K562 (cell line): ENCODE data around the gene SFR1. TPM values are rescaled to one million over a fixed set of nuclear protein-coding genes. Genes with fewer than 3 reads are reported as not detected.

Experiments used
- ASH1L ChIP-seq: fragments of 450-650 bp; IDR thresholded peaks from 2 replicates; pipeline ENCODE4 v1.6.1; 2018; ENCODE audit warnings: borderline replicate concordance, mild to moderate bottlenecking, low read depth; ENCODE audit not compliant: partially characterized antibody
- ATF7 ChIP-seq: fragments of 450-650 bp; IDR thresholded peaks from 2 replicates; pipeline ENCODE4 v1.7.1; 2014; ENCODE audit warnings: mild to moderate bottlenecking, moderate library complexity
- BRD4 ChIP-seq: fragments of 200-600 bp; sonication (generic); IDR thresholded peaks from 2 replicates; pipeline ENCODE4 v1.6.1; 2017; ENCODE audit warnings: inconsistent platforms
- FOSL1 ChIP-seq: fragments of 200-800 bp; sonication (Bioruptor generic); conservative IDR thresholded peaks from 2 replicates; pipeline ENCODE4 v1.6.1; 2016; ENCODE audit warnings: missing genetic modification characterization, missing compliant biosample characterization
- MTA3 ChIP-seq: fragments of 450-650 bp; formaldehyde crosslinking; IDR thresholded peaks from 2 replicates; pipeline ENCODE4 v1.6.1; 2017; ENCODE audit warnings: mild to moderate bottlenecking, borderline replicate concordance
- PCBP1 ChIP-seq: fragments of 200-400 bp; formaldehyde crosslinking; IDR thresholded peaks from 2 replicates; pipeline ENCODE4 v1.6.1; 2018; ENCODE audit warnings: mild to moderate bottlenecking, low read depth, low read length; ENCODE audit not compliant: poor library complexity, severe bottlenecking
- PHF8 ChIP-seq: fragments of 200-600 bp; sonication (generic); IDR thresholded peaks from 2 replicates; pipeline ENCODE4 v1.6.1; 2012; ENCODE audit warnings: mixed run types, mild to moderate bottlenecking, inconsistent platforms, low read length, moderate library complexity, borderline replicate concordance
- POLR2B ChIP-seq: fragments of 450-650 bp; IDR thresholded peaks from 2 replicates; pipeline ENCODE4 v1.6.1; 2018; ENCODE audit warnings: low read depth; ENCODE audit not compliant: partially characterized antibody
- SMAD1 ChIP-seq: fragments of 150-350 bp; IDR thresholded peaks from 2 replicates; pipeline ENCODE4 v1.6.1; 2014; ENCODE audit warnings: low read length, low read depth; ENCODE audit not compliant: partially characterized antibody
- SMARCA5 ChIP-seq: fragments of 450-650 bp; IDR thresholded peaks from 2 replicates; pipeline ENCODE4 v1.6.1; 2016
- SMC3 ChIP-seq: conservative IDR thresholded peaks from 2 replicates; pipeline ENCODE4 v1.6.1; 2011; ENCODE audit warnings: low read depth, low read length, improper control_type of control experiment; ENCODE audit not compliant: insufficient read depth
- TAF7 ChIP-seq: fragments of 450-650 bp; IDR thresholded peaks from 2 replicates; pipeline ENCODE4 v1.6.1; 2016; ENCODE audit warnings: missing genetic modification characterization, missing compliant biosample characterization
- TARDBP ChIP-seq: fragments of 450-650 bp; IDR thresholded peaks from 2 replicates; pipeline ENCODE4 v1.6.1; 2016
- TEAD2 ChIP-seq: fragments of 450-650 bp; IDR thresholded peaks from 2 replicates; pipeline ENCODE4 v1.6.1; 2016; ENCODE audit warnings: missing genetic modification characterization, control low read depth, missing compliant biosample characterization
- ZKSCAN8 ChIP-seq: fragments of 200-800 bp; sonication (Bioruptor generic); IDR thresholded peaks from 2 replicates; pipeline ENCODE4 v1.6.1; 2016; ENCODE audit warnings: missing genetic modification characterization, missing compliant biosample characterization
- ZNF184 ChIP-seq: sonication (generic); formaldehyde crosslinking; IDR thresholded peaks from 2 replicates; pipeline ENCODE4 v1.5.0; 2020; ENCODE audit warnings: missing genetic modification reagents
- ZNF668 ChIP-seq: fragments of 250-450 bp; sonication (Bioruptor Pico); IDR thresholded peaks from 2 replicates; pipeline ENCODE4 v1.8.0; 2022; ENCODE audit warnings: mild to moderate bottlenecking, inconsistent platforms
- ZNF830 ChIP-seq: fragments of 250-450 bp; sonication (Bioruptor Pico); IDR thresholded peaks from 2 replicates; pipeline ENCODE4 v1.5.0; 2021; ENCODE audit warnings: mild to moderate bottlenecking
- polyA plus RNA-seq, 8 experiments: library from polyadenylated mRNA; depleted of rRNA in 4 of 8; stranded (reverse) in 5 of 8; unstranded in 3 of 8; fragments of >200 nt; fragmentation: Nextera tagmentation in 2 of 8; fragmentation: Illumina TruSeq in 1 of 8; extraction: Ambion mirVana in 2 of 8; extraction: Trizol in 1 of 8; gene quantifications; 2 replicates each; pipeline versions ENCODE4 v1.2.1 to v1.2.3, GENCODE V29; 2011 to 2014; ENCODE audit warnings: inconsistent platforms in 1 of 8, missing spikeins in 1 of 8
- total RNA-seq, 7 experiments: library from RNA; depleted of rRNA in 6 of 7; stranded (reverse); fragments of >200 nt in 6 of 7; fragmentation: Illumina TruSeq in 2 of 7; extraction: Trizol in 2 of 7; gene quantifications; 2 replicates each; pipeline versions ENCODE4 v1.2.1 to v1.2.3, GENCODE V29; 2011 to 2021; ENCODE audit warnings: low replicate concordance in 1 of 7
- TF ChIP-seq, protein P1 (sequence below): sonication (generic); formaldehyde crosslinking; IDR thresholded peaks from 2 replicates; pipeline ENCODE4 v1.5.0; 2020; ENCODE audit warnings: missing genetic modification reagents
- TF ChIP-seq, protein P2 (sequence below): fragments of 450-650 bp; formaldehyde crosslinking; IDR thresholded peaks from 2 replicates; pipeline ENCODE4 v1.4.0; 2020; ENCODE audit warnings: mild to moderate bottlenecking, moderate library complexity
- TF ChIP-seq, protein P3 (sequence below): fragments of 450-650 bp; formaldehyde crosslinking; IDR thresholded peaks from 2 replicates; pipeline ENCODE4 v1.4.0; 2022; ENCODE audit warnings: missing genetic modification characterization
- TF ChIP-seq, protein P4 (sequence below): IDR thresholded peaks from 2 replicates; pipeline ENCODE4 v1.6.1; 2016; ENCODE audit warnings: missing genetic modification characterization, missing compliant biosample characterization
- TF ChIP-seq, protein P5 (sequence below): sonication (generic); formaldehyde crosslinking; IDR thresholded peaks from 2 replicates; pipeline ENCODE4 v1.8.1; 2022; ENCODE audit warnings: missing genetic modification reagents

SFR1 gene
- total and polyA plus RNA-seq, 9 of the 15 experiments (the other 6 are each of a cell fraction or from before 2014, with no cell fraction given): 4.3 to 18.7 (median 9.1) TPM

DNA sequence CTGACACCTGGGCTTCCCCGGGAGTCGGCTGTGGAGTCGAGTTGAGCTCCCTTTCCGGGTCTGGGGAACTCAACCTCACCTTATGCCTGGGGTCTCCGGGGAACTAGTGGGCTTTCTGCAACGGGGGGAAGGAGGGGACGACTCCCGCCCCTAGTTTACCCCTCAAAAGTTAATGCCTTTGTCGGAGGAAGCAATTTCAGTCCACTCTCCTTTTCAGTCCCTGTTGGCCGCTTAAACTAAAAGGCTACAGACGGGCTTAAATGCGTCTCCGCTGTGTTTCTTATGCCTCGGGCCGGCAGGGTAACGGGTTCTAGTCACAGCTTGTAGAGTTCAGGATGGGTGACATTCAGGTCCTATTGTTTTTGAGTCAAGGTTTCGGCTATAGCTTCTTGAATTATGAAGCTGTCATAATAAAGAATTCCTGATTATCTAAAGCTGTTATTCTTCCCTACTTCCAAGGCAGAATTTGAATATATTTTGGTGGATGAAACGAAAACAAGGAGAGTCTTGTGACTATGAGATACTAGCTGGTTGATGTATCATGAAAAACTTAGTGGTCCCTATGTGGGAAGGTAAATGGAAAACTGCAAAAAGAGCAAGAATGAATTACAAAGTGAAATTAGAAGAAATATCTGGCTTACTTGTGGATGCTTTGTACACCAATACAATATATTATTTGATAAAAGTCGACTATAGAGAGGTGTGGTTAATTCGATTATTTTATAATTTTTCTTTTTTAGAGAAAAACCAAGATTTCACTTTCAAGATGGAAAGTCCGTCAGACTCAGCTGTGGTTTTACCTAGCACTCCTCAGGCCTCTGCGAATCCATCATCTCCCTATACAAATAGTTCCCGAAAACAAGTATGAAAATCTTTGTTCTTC lies 495 bp downstream of the SFR1 start (continued):
- TF ChIP-seq, protein P1, sequence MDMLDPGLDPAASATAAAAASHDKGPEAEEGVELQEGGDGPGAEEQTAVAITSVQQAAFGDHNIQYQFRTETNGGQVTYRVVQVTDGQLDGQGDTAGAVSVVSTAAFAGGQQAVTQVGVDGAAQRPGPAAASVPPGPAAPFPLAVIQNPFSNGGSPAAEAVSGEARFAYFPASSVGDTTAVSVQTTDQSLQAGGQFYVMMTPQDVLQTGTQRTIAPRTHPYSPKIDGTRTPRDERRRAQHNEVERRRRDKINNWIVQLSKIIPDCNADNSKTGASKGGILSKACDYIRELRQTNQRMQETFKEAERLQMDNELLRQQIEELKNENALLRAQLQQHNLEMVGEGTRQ (CRISPR knock-in tag): no peak
- no peak for TF ChIP-seq TEAD2 (tag)
- no peak; the same call in 1 of the 2 replicates for TF ChIP-seq ATF7
- TF ChIP-seq SMC3: no peak
- TF ChIP-seq, protein P2, sequence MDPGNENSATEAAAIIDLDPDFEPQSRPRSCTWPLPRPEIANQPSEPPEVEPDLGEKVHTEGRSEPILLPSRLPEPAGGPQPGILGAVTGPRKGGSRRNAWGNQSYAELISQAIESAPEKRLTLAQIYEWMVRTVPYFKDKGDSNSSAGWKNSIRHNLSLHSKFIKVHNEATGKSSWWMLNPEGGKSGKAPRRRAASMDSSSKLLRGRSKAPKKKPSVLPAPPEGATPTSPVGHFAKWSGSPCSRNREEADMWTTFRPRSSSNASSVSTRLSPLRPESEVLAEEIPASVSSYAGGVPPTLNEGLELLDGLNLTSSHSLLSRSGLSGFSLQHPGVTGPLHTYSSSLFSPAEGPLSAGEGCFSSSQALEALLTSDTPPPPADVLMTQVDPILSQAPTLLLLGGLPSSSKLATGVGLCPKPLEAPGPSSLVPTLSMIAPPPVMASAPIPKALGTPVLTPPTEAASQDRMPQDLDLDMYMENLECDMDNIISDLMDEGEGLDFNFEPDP (CRISPR knock-in tag): no peak
- TF ChIP-seq TAF7 (tag): peak; percentile 85
- TF ChIP-seq BRD4: no peak
- no peak for TF ChIP-seq TARDBP
- no peak for TF ChIP-seq ZKSCAN8 (CRISPR knock-in tag)
- TF ChIP-seq, protein P3, sequence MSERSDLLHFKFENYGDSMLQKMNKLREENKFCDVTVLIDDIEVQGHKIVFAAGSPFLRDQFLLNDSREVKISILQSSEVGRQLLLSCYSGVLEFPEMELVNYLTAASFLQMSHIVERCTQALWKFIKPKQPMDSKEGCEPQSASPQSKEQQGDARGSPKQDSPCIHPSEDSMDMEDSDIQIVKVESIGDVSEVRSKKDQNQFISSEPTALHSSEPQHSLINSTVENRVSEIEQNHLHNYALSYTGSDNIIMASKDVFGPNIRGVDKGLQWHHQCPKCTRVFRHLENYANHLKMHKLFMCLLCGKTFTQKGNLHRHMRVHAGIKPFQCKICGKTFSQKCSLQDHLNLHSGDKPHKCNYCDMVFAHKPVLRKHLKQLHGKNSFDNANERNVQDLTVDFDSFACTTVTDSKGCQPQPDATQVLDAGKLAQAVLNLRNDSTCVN (CRISPR knock-in tag): no peak
- TF ChIP-seq, protein P4, sequence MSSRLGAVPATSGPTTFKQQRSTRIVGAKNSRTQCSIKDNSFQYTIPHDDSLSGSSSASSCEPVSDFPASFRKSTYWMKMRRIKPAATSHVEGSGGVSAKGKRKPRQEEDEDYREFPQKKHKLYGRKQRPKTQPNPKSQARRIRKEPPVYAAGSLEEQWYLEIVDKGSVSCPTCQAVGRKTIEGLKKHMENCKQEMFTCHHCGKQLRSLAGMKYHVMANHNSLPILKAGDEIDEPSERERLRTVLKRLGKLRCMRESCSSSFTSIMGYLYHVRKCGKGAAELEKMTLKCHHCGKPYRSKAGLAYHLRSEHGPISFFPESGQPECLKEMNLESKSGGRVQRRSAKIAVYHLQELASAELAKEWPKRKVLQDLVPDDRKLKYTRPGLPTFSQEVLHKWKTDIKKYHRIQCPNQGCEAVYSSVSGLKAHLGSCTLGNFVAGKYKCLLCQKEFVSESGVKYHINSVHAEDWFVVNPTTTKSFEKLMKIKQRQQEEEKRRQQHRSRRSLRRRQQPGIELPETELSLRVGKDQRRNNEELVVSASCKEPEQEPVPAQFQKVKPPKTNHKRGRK (tag): no peak
- TF ChIP-seq PHF8: peak; percentile 69; the same call in 1 of the 2 replicates
- TF ChIP-seq SMARCA5: no peak
- no peak for TF ChIP-seq FOSL1
- TF ChIP-seq POLR2B: peak; percentile 69
- TF ChIP-seq MTA3: no peak
- TF ChIP-seq, protein P5, sequence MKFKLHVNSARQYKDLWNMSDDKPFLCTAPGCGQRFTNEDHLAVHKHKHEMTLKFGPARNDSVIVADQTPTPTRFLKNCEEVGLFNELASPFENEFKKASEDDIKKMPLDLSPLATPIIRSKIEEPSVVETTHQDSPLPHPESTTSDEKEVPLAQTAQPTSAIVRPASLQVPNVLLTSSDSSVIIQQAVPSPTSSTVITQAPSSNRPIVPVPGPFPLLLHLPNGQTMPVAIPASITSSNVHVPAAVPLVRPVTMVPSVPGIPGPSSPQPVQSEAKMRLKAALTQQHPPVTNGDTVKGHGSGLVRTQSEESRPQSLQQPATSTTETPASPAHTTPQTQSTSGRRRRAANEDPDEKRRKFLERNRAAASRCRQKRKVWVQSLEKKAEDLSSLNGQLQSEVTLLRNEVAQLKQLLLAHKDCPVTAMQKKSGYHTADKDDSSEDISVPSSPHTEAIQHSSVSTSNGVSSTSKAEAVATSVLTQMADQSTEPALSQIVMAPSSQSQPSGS (CRISPR knock-in tag): no peak
- TF ChIP-seq ZNF184: no peak
- no peak for TF ChIP-seq ZNF668
- TF ChIP-seq PCBP1: no peak
- TF ChIP-seq SMAD1: peak; percentile 34
- no peak for TF ChIP-seq ASH1L
- no peak for TF ChIP-seq ZNF830 (CRISPR knock-in tag)
